PFSK-1 (cell line): ENCODE data around the gene PPM1N.

Experiments
- FOXP2 ChIP-seq: optimal IDR thresholded peaks from 2 replicates; pipeline ENCODE3; 2011; ENCODE audit warnings: borderline replicate concordance, control low read depth, inconsistent platforms; ENCODE audit not compliant: insufficient read depth; ENCODE audit errors: extremely low read length, extremely low read depth
- POLR2AphosphoS5 ChIP-seq: IDR thresholded peaks from 2 replicates; pipeline ENCODE4 v1.6.1; 2012; ENCODE audit warnings: low read depth, mild to moderate bottlenecking, control low read depth, low read length, moderate library complexity
- REST ChIP-seq, 2 experiments: IDR thresholded peaks; 2 replicates each; pipeline versions ENCODE4 v1.6.1 to v1.8.0; 2011 to 2012; ENCODE audit warnings: low read depth in 2 of 2, low read length in 2 of 2, control low read depth in 1 of 2, inconsistent platforms in 1 of 2, mild to moderate bottlenecking in 1 of 2, moderate library complexity in 1 of 2; ENCODE audit not compliant: insufficient read depth in 1 of 2
- SIN3A ChIP-seq: IDR thresholded peaks from 2 replicates; pipeline ENCODE4 v1.6.1; 2012; ENCODE audit warnings: mild to moderate bottlenecking, low read length, moderate library complexity, borderline replicate concordance; ENCODE audit not compliant: insufficient read depth
- TAF1 ChIP-seq: IDR thresholded peaks from 2 replicates; pipeline ENCODE4 v1.6.1; 2012; ENCODE audit warnings: low read length, control low read depth, borderline replicate concordance; ENCODE audit not compliant: insufficient read depth

The PPM1N gene

DNA sequence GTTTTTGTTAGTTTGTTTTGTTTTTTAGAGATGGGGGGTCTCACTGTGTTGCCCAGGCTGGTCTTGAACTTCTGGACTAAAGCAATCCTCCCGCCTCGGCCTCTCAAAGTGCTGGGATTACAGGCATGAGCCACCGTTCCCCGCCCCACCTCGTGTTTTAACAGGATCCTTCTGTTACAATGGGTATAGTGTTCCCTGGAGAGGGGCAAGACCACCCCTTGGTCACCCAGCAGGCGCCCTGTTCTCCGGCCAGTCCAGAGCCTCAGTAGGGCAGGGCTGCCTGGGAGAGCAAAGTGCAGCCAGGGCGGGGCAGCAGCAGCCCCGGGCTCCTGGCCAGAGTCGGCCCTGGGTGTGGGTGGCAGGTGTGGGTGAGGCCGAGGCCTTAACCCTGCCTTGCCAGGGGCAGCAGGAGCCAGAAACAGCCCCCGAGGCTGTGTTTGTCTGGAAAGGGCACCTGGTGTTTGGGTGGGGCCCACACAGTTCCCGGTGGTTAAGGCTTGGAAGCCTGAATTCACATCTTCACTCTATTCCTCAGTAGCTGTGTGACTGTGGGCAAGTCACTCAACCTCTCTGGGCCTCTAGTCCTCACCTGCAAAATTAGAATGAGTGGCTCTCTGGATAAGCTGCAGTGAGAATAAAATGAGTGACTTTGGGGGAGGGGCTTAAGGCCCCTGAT lies 16.3 kb downstream of the PPM1N start:
- TF ChIP-seq SIN3A (no peak), TAF1 (no peak), FOXP2 (no peak), POLR2AphosphoS5 (no peak), REST (IDR thresholded peaks at IDR 0.05; ENCODE audit: insufficient read depth in 1 of 2, low read depth in 2 of 2, low read length in 2 of 2) (no peak)

DNA sequence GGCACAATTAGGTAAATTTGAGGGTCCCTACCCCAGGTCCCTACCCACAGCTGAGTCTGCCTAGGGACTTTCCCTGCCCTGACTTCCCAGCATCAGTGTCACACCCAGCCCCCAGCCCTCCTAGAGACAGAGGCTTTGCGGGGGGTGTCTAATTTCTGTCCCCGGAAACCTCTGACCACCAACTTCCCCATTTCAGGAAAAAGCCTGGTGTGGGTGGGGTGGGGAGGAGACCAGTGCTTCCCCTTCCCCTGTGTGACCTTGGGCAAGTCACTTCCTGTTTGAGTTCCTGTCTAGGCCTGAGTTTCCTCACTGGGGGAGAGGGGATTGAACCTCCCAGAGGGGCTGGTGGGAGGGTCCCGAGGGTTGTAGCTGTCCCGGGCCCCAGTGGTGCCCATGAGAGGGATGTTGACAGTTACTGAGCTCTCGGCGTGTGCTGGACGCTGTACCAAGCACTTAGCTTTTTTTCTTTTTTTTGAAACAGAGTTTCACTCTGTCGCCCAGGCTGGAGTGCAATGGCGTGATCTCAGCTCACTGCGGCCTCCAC lies 16.9 kb downstream of the PPM1N start:
- no peak for TF ChIP-seq TAF1
- TF ChIP-seq POLR2AphosphoS5, result no peak
- no peak for TF ChIP-seq REST (IDR thresholded peaks at IDR 0.05; ENCODE audit: insufficient read depth in 1 of 2, low read depth in 2 of 2, low read length in 2 of 2)
- no peak for TF ChIP-seq FOXP2
- no peak for TF ChIP-seq SIN3A

DNA sequence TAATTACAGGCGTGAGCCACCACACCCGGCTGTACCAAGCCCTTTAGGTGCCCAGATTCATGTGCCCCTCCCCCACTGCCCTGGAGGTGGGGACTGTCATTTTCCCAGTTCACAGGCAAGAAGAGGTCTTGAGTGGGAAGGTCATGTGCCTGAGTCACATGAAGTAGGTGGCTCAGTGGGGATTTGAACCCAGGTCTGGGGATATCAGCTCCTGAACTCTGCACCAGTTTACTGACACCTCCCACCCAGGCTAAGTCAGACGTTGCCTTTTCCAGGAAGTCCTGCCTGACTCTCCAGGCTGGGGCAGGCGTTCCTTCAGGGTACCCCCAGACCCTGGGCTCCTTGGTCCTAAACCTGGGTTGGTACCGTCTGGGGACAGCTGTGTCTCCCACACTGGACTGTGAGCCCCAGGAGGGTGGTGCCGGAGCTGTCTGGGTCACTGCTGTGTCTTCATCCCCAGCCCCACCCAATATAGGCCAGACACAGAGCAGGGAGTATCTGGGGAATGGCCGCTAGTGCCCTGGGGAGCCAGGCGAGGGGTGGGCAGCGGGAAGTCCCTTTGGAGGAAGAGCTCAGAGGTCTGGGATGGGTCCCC lies 17.7 kb downstream of the PPM1N start:
- TF ChIP-seq REST (IDR thresholded peaks at IDR 0.05; ENCODE audit: insufficient read depth in 1 of 2, low read depth in 2 of 2, low read length in 2 of 2) (no peak), TAF1 (no peak), FOXP2 (no peak), SIN3A (no peak), POLR2AphosphoS5 (no peak)

DNA sequence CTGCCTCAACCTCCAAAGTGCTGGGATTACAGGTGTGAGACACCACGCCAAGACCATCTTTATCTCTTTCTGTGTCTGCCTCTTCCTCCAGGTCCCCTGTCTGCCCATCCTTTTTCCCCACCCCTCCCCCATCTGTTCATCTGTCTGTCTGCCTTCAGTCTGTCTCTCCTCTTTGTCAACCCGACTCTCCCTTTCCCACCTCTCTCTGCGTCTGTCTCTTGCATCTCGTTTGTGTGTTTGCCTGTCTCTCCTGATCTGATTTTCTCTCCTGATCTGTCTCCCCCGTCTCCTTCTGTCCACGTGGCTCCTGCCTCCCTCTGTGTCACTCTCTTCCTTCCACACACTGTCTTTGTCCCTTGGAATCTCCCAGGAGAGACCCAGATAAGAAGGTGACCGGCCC lies 19.0 kb downstream of the PPM1N start:
- TF ChIP-seq REST (IDR thresholded peaks at IDR 0.05; ENCODE audit: insufficient read depth in 1 of 2, low read depth in 2 of 2, low read length in 2 of 2), result no peak
- TF ChIP-seq TAF1, result no peak
- no peak for TF ChIP-seq POLR2AphosphoS5
- no peak for TF ChIP-seq FOXP2
- TF ChIP-seq SIN3A, result no peak
